GM18951 (cell line): ENCODE results near the gene HAND1.

Experiments
- POLR2A ChIP-seq: IDR thresholded peaks from 4 replicates; pipeline ENCODE4 v1.6.1; 2011; ENCODE audit warnings: mild to moderate bottlenecking; ENCODE audit not compliant: insufficient read length, insufficient read depth; ENCODE audit errors: extremely low read depth
- in situ Hi-C: fragments of 300-500 bp; cut with MboI; formaldehyde crosslinking; loops from one replicate; pipeline ENCODE4 v1.12.0; 2022; ENCODE audit warnings: low sequenced_read_pairs, mixed read lengths, inconsistent platforms; ENCODE audit not compliant: unreplicated experiment

Gene HAND1

DNA sequence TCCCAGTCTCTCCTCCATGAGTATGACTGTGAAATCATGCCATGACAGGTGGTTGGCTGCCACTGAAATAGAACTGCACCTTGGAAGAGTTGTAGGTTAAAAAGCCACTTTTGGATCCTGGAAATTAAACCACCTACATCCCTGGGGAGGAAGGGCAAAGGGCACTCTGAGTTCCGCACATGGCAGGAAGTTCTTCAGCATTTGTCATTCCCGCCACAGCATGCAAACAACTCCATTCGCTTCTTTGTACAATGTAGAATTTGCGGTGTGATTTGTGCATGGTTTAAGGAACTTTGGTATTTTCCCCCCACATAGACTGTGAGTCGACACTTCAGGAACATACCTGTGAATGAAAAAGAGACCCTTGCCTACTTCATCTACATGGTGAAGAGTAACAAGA, 22.4 kb downstream of the HAND1 start:
- no peak for TF ChIP-seq POLR2A
- in situ Hi-C loops, result no loop called here

DNA sequence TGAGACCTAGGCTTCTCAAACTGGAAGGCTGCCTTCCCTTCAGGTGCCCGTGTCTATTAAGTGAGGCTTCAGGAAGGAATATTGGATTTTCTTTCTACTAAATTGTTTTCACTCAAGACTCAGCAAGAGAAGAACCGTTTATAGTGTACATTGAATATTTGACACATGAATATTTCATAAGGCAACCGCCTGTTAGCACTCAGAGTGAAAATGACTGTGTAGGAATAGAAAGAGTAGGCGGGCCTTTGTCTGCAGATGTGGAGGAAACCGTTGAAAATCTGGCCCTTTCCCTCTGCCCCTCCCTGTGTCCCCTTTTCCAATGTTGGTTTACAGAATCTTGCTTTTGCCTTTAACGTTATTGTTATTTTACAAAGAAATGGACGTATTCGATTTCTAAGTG, 26.1 kb downstream of the HAND1 start:
- in situ Hi-C loops, result no loop called here
- no peak for TF ChIP-seq POLR2A

DNA sequence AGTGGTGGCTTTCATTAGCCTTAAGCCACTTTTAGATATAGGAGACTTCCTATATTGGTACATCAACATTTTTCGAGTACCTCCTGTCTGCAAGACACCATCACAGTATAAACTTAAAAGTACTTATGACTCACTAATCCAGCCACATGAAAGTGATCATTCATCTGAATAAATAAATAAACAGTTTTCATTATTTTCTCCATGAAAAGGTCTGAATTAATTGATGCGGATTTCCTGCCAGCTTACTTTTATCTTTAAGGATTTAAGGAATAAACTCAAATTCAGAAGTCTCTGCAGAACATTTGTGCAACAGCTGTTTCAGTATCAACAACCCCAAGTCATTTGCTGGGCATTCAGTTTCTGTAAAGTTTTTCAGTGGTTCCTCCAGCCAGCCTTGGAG, 28.2 kb downstream of the HAND1 start:
- in situ Hi-C loops, result no loop called here
- no peak for TF ChIP-seq POLR2A

DNA sequence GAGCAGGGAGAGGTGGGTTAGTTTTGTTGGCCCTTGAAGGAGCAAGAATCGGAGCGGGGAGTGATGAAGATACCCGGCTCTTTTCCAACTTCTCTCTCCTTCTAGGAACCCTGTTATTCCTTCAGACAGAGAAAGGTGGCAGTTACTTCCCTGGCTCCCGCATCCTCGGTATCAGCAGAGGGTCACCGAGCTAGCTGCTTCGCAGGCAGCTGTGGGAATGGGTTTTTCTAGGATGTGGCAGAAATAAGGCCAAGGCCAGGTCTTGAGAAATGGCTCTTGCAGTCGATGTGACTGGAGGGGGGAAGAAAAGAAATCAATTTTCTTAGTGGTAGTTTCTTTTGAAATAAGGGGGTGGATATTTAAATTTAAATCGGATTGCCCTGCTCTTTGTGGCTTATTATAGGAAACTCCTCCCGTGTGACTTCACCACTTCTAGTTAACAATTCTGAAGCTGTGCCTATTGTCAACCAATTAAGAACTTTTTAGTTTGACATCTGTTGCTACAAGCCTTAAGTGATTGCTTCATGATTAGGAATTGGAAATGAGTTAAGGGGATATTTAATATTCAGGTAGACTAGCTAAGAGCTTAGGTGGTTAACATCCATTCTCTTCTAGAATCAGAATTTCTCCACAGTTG, 30.8 kb downstream of the HAND1 start:
- in situ Hi-C loops, result no loop called here
- no peak for TF ChIP-seq POLR2A

DNA sequence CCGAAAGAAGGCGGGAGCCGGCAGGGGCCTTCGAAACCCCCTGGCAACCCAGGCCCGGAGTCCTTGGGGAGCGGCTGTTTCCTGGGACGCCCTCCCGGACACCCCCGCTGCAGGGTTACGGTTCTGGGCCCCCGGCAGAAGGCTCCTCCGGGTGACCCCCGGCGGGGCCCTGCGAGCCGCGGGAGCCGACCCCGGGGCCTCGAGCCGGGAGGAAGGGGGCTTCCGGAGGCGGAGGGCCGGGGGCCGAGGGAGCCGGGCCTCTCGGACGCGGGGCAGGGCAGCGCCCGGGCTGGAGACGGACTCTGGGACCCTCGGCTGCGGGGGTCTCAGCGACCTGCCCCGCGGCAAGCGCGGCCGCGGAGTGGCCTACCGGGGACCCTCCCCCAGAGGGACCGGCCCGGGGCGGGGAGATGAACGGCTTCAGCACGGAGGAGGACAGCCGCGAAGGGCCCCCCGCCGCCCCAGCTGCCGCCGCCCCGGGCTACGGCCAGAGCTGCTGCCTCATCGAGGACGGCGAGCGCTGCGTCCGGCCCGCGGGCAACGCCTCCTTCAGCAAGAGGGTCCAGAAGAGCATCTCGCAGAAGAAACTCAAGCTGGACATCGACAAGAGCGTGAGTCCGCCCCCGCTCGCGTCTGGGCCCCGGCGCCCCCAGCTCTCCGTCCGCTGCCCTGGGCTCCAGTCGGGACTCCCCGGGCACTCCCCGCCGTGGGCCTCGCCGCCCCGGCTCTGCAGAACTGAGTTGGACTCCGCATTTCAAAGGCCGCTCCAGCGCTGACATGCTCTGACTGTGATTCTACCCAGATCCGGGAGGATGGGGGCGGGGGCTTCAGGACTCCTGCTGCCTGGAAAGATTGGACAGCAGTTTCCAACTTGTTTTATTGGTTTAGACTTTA, 31.6 kb downstream of the HAND1 start:
- in situ Hi-C loops, result no loop called here

DNA sequence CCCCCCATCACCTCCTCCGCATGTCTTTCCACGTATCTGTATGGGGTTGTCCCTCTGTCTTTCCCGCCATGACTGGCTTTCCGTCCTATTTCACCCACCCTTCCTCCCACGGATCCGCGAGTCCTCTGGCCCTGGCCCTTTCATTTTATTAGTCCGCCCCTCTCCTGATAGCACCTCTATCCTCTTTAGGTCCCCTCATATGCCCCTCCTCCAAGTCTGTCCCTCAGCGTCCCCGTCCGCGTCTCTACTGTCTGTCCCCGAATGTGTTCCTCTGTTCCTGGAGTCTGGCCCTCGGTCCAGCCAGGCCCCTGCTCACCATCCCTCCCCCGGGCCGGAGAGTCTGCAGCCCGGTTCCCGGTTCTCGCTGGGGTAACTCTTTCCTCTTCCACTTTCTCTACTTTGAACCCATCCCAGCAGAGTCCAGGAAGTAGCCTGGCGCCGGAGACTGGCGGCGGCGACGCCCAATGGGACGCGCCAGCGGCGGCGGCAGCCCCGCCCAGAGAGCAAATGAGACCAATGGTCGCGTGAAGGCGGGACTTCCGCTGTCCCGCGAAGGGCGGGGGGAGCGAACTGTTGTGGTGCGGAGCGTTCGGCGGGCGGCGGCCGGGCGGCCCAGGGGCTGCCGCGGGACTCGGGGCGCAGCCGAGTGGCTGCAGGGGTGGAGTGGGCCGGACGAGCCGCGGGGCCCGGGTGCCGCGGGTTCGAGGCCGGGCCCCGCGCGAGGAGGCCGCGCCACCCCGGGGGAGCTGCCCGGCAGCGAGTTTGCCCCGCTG, 32.4 kb downstream of the HAND1 start, which contains the start of gene SAP30L:
SAP30L (plus strand) TSS at position 576 of the 773 bp plus-strand sequence. CDS start 608 bp downstream, outside the sequence.
- in situ Hi-C loops, result no loop called here
- peak; percentile 84 for TF ChIP-seq POLR2A

More for the DNA sequence above, 31.6 kb downstream of the HAND1 start:
- no peak for TF ChIP-seq POLR2A

DNA sequence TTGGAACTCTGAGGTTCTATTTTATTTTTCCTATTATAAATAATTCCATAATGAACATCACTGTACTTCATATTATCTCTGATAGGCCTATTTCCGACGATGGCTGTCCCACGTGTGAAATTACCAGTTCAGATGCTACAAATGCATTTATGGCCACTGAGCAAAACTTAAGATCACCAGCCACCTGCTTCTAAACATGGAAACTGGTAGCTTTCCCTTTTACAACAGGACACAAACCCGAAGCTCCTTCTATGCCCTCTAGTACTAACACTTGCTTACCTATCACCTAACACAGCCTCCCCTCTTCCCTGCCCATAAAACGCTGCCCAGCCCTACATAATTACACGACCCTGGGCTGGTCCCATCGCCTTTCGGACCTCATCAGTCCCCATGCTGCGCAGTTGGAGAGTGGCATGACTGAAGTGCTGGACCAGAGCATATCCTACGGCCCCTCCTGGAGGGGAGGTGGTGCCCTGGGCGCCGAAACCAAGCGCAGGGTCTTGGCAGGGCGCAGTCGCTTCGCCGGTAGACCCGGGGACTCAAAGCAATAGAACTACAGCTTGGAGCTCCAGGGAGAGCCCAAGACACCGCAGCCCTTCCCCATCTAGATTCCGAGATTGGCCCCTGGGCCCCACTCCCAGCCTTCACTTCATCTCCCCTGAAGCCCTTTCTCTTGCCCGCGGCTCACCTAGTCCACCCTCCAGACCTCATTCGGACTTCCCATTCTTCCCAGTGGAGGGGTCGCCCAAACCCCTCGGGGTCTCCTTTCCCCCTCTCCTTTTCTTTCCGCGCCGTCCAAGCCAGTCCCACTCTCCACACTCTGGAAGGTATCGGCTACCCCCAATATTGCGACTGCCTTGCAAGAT, 33.2 kb downstream of the HAND1 start:
- in situ Hi-C loops, result no loop called here
- no peak for TF ChIP-seq POLR2A

DNA sequence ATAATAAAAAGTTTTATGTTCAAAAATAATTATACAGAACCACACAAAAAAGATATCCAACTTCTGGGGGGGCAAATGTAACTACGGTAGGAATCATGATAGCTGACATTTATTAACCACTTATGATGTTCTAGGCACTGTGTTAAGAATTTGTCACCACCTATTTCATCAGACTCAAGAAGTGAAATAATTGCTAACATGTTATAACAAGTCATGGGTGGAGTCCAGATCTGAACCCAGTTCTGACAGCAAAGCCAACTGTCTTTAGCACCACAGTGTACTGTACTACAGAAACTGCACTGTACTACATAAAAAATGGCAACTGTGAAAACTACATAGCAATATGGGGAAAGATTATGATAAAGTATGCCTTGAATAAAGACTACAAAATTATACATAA, 35.2 kb downstream of the HAND1 start:
- TF ChIP-seq POLR2A, result no peak

DNA sequence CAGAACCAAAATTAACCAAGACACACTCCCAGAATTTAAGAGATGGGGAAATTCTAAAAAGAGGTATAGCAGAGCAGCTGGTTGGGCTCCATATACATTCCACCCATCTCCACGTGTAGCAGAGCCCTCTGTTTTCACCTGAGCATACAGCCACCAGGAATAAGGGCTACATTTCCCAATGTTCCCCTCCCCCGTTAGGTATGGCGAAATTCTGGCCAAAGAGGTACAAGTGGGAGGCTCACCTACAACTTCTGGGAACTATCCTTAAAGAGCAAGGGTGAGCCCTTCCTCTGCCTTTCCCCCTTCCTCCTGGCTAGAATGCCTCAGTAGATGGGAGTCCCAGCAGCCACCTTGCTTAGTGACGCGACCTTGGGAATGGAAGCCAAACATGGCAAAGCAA, 37.5 kb downstream of the HAND1 start:
- in situ Hi-C loops, result no loop called here
- no peak for TF ChIP-seq POLR2A

More for the DNA sequence above, 35.2 kb downstream of the HAND1 start:
- in situ Hi-C loops, result no loop called here

DNA sequence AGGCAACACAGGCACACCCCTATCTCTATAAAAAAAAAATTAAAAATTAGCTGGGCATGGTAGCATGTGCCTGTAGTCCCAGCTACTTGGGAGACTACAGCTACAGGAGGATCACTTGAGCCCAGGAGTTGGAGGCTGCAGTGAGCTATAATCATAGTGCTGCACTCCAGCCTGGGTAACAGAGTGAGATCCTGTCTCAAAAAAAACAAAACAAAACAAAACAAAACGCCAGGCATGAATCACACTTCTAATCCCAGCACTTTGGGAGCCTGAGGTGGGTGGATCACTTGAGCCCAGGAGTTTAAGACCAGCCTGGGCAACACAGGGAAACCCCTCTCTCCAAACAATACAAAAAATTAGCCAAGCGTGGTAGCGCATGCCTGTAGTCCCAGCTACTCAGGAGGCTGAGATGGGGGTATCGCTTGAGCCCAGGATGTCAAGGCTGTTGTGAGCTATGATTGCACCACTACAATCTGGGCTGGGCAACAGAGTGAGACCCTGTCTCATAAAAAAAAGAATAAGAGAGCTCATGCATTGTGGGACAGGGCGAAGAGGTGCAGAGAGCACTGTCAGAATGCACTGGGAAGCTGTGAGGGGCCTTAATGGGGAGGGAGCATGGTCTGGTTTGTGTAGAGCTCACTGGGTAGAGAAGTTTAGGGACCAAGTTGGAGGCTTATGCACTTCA, 40.6 kb downstream of the HAND1 start:
- TF ChIP-seq POLR2A, result no peak
- in situ Hi-C loops, result no loop called here

DNA sequence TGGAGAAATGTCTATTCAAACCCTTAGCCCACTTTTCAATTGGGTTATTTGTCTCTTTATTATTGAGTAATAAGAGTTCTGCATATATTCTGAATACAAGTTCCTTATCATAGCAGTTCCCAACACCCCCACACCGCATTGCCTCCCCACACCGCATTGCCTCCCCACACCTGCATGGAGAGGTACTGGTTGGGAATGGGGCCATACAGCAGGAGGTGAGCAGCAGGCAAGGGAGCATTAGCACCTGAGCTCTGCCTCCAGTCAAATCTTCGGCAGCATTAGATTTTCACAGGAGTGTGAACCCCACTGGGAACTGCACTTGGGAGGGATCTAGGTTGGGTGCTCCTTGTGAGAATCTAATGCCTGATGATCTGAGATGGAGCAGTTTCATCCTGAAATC, 42.8 kb downstream of the HAND1 start:
- no peak for TF ChIP-seq POLR2A
- in situ Hi-C loops, result no loop called here

DNA sequence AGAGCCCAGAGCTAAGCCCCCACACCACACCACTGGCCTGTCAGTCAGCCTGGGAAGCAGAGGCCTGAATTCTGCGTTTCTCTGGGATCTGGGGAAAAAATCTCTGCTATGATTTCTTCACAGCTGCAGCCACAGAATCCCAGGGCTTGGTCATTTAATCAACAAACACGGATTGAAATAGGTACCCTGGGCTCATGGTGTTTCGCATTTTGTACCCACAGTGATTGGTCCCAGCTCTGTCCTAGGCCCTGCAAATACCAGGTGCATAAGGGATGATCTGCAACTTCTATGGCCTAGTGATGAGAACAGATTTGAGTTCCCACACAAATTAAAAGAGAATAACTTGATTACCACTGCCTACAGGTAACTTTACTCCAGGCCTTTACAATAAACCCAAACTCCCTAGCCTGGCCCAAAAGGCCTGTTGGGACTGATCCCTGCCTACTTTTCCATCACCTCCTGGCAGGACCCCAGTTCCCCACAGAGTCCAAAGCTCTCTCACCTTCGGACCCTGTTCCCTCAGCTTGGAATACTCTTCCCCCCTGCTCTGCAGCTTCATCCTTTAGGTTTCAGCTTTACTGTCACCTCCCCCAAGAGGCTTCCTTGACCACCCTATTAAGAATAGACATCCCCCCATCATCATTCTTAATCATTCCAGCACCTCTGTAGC, 46.9 kb downstream of the HAND1 start:
- in situ Hi-C loops, result no loop called here
- TF ChIP-seq POLR2A, result no peak

DNA sequence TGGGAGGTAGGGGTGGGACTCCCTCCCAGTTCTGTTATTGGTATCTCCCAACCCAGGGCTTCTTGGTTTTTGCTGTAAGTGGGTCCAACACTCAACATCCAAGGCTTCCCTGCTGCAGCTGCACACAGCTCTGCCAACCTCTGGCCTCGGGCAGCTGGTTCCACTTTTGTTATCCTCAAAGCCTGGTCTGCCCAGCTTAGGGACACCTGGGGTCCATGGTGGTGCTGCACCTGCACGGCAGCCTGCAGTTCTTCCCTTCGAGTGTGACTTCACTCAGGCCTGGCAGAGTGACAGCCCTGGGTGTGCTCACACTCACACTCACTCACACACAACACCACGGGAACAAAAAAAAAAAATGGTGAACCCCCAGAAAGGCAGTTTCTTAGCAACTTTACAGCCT, 47.6 kb downstream of the HAND1 start:
- in situ Hi-C loops, result no loop called here
- TF ChIP-seq POLR2A, result no peak
